ENCODE measurements around the gene HMGN1.

- TF ChIP-seq CTCF (IDR thresholded peaks at IDR 0.05) (no peak), POLR2A (IDR thresholded peaks at IDR 0.05) (no peak)
These were observed 48.3 kb downstream of the HMGN1 start for GRCh38 chr21:39300587-39300986.
